Left ventricle myocardium inferior (tissue), 1 donor: ENCODE data around the gene SPNS1. TPM values are rescaled to one million over a fixed set of nuclear protein-coding genes. Genes with fewer than 3 reads are reported as not detected.

Experiments used
- DNase-seq: peaks from one replicate; pipeline ENCODE4 v3.0.0-alpha.2; 2020
- H3K27ac ChIP-seq: fragments of 200-600 bp; replicated peaks from 2 replicates; pipeline ENCODE4 v1.8.0; 2021
- H3K27me3 ChIP-seq: fragments of 200-600 bp; 2 replicates; pipeline ENCODE4 v1.8.0; 2021; ENCODE audit warnings: low read depth
- H3K36me3 ChIP-seq: fragments of 200-600 bp; 2 replicates; pipeline ENCODE4 v1.8.0; 2021
- H3K4me1 ChIP-seq: fragments of 200-600 bp; 2 replicates; pipeline ENCODE4 v1.8.0; 2021
- H3K4me3 ChIP-seq: fragments of 200-600 bp; 2 replicates; pipeline ENCODE4 v1.8.0; 2021; ENCODE audit warnings: mild to moderate bottlenecking, moderate library complexity
- H3K9me3 ChIP-seq: fragments of 200-600 bp; replicated peaks from 2 replicates; pipeline ENCODE4 v1.8.0; 2021
- CTCF ChIP-seq: fragments of 200-600 bp; IDR thresholded peaks from 2 replicates; pipeline ENCODE4 v1.8.0; 2021; ENCODE audit warnings: antibody characterized with exemption, mild to moderate bottlenecking, borderline replicate concordance
- intact Hi-C: fragments of 100-400 bp; cut with micrococcal nuclease; formaldehyde crosslinking; loops from one replicate; pipeline ENCODE4 v1.11.0; 2022
- total RNA-seq: library from RNA; stranded (reverse); fragmentation: NEBNext Ultra II Directional; extraction: Animal tissue kit (Norgen Biotek cat#: 25700); gene quantifications from one replicate; pipeline ENCODE4 v1.2.1, GENCODE V29; 2021
- donor health status: DM: no; HTN: yes; CAD: no; lungs with severe emphysema.

Gene SPNS1
- total RNA-seq, 1 donor from 2014 or later, result 16.5 TPM

DNA sequence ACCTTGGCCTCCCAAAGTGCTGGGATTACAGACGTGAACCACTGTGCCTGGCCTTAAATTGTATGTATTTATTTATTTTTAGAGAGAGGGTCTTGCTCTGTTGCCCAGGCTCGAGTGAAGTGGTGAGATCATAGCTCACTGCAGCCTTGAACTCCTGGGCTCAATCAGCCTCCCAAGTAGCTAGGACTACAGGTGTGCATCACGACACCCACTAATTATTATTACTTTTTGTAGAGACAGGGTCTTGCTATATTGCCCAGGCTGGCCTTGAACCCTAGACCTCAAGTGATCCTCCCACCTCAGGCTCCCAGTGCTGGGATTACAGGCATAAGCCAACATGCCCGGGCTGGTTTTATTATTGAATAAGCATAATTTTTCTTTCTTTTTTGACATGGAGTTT lies 27.9 kb upstream of the SPNS1 start:
- no peak for DNase-seq
- Histone ChIP-seq H3K27me3 (no peaks in the 10 kb centered on the region), H3K4me3 (no peak overlapping the region), H3K4me1 (peaks cover 21% of the 10 kb centered on the region), H3K9me3 (no peaks in the 10 kb centered on the region), H3K27ac (no peak overlapping the region), H3K36me3 (no peaks in the 10 kb centered on the region)
- intact Hi-C loops, result no loop called here
- no peak for TF ChIP-seq CTCF

DNA sequence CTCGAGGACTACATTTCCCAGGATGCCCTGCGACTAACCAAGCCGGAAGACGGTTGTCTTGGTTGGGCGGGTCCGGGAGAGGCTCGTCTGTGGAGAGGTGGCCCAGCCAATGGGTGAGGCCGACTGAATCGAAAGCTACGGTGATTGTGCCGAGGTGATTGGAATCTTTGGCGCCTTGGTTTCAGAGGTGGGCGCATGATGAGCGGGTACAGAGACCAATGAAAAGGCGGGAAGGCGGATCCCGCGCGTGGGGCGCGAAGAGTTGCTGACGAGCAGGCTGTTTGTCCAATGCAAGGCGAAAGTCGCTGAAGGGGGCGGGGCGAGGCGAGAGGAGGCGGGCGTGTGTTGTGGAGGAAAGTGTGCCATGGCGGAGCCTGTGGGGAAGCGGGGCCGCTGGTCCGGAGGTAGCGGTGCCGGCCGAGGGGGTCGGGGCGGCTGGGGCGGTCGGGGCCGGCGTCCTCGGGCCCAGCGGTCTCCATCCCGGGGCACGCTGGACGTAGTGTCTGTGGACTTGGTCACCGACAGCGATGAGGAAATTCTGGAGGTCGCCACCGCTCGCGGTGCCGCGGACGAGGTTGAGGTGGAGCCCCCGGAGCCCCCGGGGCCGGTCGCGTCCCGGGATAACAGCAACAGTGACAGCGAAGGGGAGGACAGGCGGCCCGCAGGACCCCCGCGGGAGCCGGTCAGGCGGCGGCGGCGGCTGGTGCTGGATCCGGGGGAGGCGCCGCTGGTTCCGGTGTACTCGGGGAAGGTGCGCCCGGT lies 23.7 kb upstream of the SPNS1 start, which contains the start of gene NFATC2IP:
Gene NFATC2IP (plus strand): TSS at position 290 of the 762 bp plus-strand sequence. CDS start 75 bp downstream, at position 365.
- H3K4me1 ChIP-seq, result peaks cover 22% of the 10 kb centered on the region
- peak within 1 kb of the TSS; percentile 90 for H3K27ac ChIP-seq
- no peak for TF ChIP-seq CTCF
- H3K4me3 ChIP-seq, result peak within 1 kb of the TSS; percentile 92
- H3K36me3 ChIP-seq, result peaks cover 38% of the 10 kb centered on the region
- DNase-seq, result peak; percentile 99
- intact Hi-C loops, result no loop called here
- H3K9me3 ChIP-seq, result no peaks in the 10 kb centered on the region
- H3K27me3 ChIP-seq, result no peaks in the 10 kb centered on the region

DNA sequence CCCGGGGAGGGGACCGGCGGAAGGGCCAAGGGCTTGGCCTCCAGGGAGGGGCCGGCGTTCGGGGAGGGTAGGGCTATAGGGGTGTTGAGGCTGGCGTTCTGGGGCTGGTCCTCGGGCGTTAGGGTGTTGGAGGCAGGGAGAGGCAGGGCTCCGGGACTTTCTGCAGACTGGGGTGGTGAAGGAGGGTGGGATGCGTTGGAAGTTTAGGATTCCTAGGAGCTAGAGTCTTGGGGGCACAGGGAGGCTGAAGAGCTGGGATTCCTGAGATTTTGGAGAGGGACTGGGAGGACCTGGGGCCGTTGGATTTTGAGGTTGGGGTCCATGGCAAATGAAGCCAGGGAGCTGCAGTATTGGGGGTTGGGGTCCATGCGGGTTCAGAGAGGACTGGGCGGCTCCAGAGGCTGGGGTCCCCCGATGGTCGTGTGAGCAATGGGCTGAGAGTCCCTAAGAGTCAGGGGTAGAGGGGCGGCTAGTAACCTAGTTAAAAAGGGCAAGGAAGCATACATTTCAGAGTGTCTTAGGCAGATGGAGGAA lies 23.1 kb upstream of the SPNS1 start:
- DNase-seq, result no peak
- no peaks in the 10 kb centered on the region for H3K9me3 ChIP-seq
- intact Hi-C loops, result no loop called here

GRCh38 chr16:28958216-28958615 lies 16.4 kb upstream of the SPNS1 start:
- Histone ChIP-seq H3K27ac (no peak overlapping the region), H3K4me1 (no peaks in the 10 kb centered on the region), H3K9me3 (no peaks in the 10 kb centered on the region), H3K4me3 (no peak overlapping the region), H3K27me3 (no peaks in the 10 kb centered on the region), H3K36me3 (peaks cover 81% of the 10 kb centered on the region)
- no peak for TF ChIP-seq CTCF
- DNase-seq, result no peak
- intact Hi-C loops, result no loop called here

More for the DNA sequence above, 23.1 kb upstream of the SPNS1 start:
- Histone ChIP-seq H3K4me1 (peaks cover 20% of the 10 kb centered on the region), H3K27ac (peak overlapping the region; percentile 90), H3K27me3 (no peaks in the 10 kb centered on the region), H3K4me3 (peak overlapping the region; percentile 92), H3K36me3 (peaks cover 44% of the 10 kb centered on the region)
- TF ChIP-seq CTCF, result no peak

DNA sequence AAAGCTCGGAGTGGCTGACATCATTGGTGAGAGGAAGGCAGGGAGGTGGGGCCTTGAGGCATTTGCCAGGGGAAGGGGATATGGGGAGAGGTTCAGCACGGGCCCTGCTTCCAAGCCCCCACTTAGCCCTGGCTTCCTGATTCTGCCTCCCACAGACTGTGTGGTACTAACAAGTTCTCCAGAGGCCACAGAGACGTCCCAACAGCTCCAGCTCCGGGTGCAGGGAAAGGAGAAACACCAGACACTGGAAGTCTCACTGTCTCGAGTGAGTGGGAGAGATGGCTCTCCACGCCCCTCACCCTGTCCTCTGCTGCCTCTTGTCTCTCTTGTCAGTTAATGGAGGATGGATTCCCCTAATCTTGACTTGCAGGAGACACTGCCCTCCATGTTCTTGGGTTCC lies 15.7 kb upstream of the SPNS1 start:
- Histone ChIP-seq H3K9me3 (no peaks in the 10 kb centered on the region), H3K4me3 (no peak overlapping the region), H3K27me3 (no peaks in the 10 kb centered on the region), H3K4me1 (no peaks in the 10 kb centered on the region), H3K27ac (no peak overlapping the region), H3K36me3 (peaks cover 83% of the 10 kb centered on the region)
- no peak for DNase-seq
- TF ChIP-seq CTCF, result no peak
- intact Hi-C loops, result no loop called here
